ENCODE data around the gene OR6B2.

Gene OR6B2

GRCh38 chr2:240043279-240043989, 13.2 kb upstream of the OR6B2 start:
- CTCF ChIA-PET: interaction anchor here (0.7 kb wide), 1 partner anchor 19 kb away, joined by 3 read pairs; no protein-coding TSS in a partner anchor
- TF ChIP-seq, protein P1, sequence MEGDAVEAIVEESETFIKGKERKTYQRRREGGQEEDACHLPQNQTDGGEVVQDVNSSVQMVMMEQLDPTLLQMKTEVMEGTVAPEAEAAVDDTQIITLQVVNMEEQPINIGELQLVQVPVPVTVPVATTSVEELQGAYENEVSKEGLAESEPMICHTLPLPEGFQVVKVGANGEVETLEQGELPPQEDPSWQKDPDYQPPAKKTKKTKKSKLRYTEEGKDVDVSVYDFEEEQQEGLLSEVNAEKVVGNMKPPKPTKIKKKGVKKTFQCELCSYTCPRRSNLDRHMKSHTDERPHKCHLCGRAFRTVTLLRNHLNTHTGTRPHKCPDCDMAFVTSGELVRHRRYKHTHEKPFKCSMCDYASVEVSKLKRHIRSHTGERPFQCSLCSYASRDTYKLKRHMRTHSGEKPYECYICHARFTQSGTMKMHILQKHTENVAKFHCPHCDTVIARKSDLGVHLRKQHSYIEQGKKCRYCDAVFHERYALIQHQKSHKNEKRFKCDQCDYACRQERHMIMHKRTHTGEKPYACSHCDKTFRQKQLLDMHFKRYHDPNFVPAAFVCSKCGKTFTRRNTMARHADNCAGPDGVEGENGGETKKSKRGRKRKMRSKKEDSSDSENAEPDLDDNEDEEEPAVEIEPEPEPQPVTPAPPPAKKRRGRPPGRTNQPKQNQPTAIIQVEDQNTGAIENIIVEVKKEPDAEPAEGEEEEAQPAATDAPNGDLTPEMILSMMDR (IDR thresholded peaks at IDR 0.05; ENCODE audit: insufficient read depth, low read length, missing control alignments): no peak
- POLR2A ChIA-PET: no interaction called here
- H3K4me3 ChIP-seq (ENCODE audit: low read depth, low read length): no peak overlapping the region
- no peak for DNase-seq (ENCODE audit: low read depth, low spot score)

DNA sequence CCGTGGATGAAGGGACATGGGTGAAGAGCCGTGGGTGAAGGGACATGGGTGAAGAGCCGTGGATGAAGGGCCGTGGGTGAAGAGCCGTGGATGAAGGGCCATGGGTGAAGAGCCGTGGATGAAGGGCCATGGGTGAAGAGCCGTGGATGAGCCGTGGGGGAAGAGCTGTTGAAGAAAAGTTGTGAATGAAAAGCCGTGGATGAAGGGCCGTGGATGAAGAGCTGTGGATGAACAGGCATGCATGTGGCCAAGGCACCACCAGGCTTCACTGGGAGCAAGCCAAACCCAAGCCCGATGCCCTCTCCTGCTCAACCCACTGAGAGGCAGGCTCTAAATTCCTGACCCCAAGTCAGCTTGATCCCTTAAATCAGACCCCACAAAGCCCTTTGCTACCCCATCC, 12.5 kb upstream of the OR6B2 start:
- CTCF ChIA-PET: interaction anchor here (0.7 kb wide), 1 partner anchor 20 kb away, joined by 3 read pairs; no protein-coding TSS in a partner anchor
- POLR2A ChIA-PET: no interaction called here
- TF ChIP-seq, protein P1 (IDR thresholded peaks at IDR 0.05; ENCODE audit: insufficient read depth, low read length, missing control alignments): no peak

GRCh38 chr2:240041363-240041762, 11.1 kb upstream of the OR6B2 start:
- no peak overlapping the region for H3K4me3 ChIP-seq (ENCODE audit: low read depth, low read length)
- TF ChIP-seq, protein P1 (IDR thresholded peaks at IDR 0.05; ENCODE audit: insufficient read depth, low read length, missing control alignments): no peak
- CTCF ChIA-PET: interaction anchor here (0.7 kb wide), 1 partner anchor 35 kb away, joined by 3 read pairs; no protein-coding TSS in a partner anchor
- DNase-seq (ENCODE audit: low read depth, low spot score): no peak
- POLR2A ChIA-PET: no interaction called here

More for the DNA sequence above, 12.5 kb upstream of the OR6B2 start:
- no peak overlapping the region for H3K4me3 ChIP-seq (ENCODE audit: low read depth, low read length)
- DNase-seq (ENCODE audit: low read depth, low spot score): no peak

- ChIA-PET POLR2A (no interaction called here), CTCF (no interaction called here)
- no peak for DNase-seq (ENCODE audit: low read depth, low spot score)
- TF ChIP-seq, protein P1 (IDR thresholded peaks at IDR 0.05; ENCODE audit: insufficient read depth, low read length, missing control alignments): no peak
- no peak overlapping the region for H3K4me3 ChIP-seq (ENCODE audit: low read depth, low read length)
Measured at GRCh38 chr2:240037358-240037757, 7.1 kb upstream of the OR6B2 start.

DNA sequence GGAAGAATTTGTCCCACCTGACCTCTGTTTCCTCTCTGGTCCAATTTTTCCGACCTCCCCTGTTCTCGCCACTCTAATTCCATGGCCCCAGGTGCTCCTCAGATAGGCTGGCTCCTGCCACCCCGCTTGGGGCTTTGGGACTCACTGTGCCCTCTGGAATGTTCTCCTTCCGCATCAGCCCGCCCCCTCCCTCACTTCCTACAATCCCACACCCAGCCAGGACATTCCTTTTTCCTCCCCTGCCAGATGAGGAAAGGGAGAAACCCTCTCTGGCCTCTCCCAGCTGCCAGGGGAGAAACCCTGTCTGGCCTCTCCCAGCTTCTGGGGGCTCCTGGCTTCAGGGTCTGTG, 3.1 kb upstream of the OR6B2 start:
- ChIA-PET CTCF (interaction anchor here (1.4 kb wide), 1 partner anchor 28 kb away, joined by 4 read pairs; no protein-coding TSS in a partner anchor), POLR2A (no interaction called here)
- TF ChIP-seq, protein P1 (IDR thresholded peaks at IDR 0.05; ENCODE audit: insufficient read depth, low read length, missing control alignments): no peak
- DNase-seq (ENCODE audit: low read depth, low spot score): no peak
- no peak overlapping the region for H3K4me3 ChIP-seq (ENCODE audit: low read depth, low read length)

- POLR2A ChIA-PET: no interaction called here
- no peak overlapping the region for H3K4me3 ChIP-seq (ENCODE audit: low read depth, low read length)
- CTCF ChIA-PET: interaction anchor here (1.4 kb wide), 2 partner anchors 11 to 29 kb away, joined by 4 to 5 read pairs; no protein-coding TSS in a partner anchor
- no peak for DNase-seq (ENCODE audit: low read depth, low spot score)
- TF ChIP-seq, protein P1 (IDR thresholded peaks at IDR 0.05; ENCODE audit: insufficient read depth, low read length, missing control alignments): no peak
Measured at GRCh38 chr2:240032406-240033329, 2.4 kb upstream of the OR6B2 start.
